GM18868 (cell line): ENCODE measurements around the gene ZCCHC12.

Experiments used
- ATAC-seq: cut with Tn5 transposase; IDR thresholded peaks from one replicate; pipeline ENCODE4 v1.9.1; 2021; ENCODE audit warnings: mild to moderate bottlenecking, moderate library complexity; ENCODE audit not compliant: unreplicated experiment

The ZCCHC12 gene

DNA sequence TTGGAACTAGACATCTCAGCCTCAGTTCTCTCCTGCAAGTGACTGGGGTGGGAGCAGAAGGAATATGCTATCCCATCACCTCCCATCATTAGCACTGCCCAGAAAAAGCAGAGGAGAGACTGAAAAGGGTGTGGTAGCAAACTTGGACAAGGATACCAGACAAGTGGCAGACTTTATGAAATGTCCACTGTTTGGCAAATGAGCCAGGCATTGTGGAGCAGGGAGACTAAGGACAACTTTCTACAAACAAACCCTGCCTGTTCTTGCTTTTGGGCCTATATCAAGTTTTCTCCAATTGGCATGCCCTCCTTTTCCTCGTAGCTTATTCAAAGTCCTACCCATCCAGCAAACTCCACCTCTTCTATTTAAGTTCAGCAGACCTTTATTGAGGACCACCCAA lies 41.6 kb downstream of the ZCCHC12 start:
- no peak for ATAC-seq

DNA sequence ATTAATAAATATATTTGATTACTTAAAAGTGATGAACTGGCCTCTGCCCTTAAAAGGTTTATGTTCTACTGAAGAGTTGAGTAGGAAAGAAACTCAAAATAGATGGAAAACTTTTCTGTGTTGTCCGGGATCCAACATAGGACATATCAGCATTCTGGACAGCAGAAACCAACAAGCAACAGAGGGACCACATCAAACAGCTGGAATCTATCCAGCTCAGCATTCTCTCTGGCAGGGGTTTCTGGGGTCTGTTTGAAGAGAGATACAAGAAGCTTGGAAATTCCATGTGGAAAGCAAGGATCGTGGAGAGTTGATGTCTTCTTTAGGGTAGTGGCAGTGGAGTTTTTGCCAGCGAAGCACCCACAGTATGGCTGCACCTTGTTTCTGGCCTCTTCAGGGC lies 43.6 kb downstream of the ZCCHC12 start:
- no peak for ATAC-seq

DNA sequence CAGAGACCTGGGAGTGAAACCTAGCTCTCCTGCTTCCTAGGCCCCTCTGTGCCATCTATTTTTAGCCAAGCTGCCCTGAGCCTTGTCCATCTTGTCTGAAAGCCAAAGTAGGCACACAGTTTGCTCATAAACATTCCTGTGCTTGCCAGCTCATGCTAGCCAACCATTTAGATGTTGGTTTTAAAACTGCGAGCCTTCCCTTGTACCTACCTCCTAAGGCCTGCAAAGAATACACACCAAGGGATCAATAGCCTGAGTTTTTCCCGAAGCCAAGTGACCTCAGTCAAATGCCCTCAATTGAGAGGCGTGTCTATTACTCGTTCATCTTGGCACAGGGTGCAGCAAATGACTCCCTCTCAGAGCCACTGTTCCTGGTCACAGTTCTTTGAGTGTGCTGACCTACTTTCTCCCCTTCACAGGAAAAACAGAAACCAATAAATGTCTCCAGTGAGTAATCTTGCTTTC lies 48.5 kb downstream of the ZCCHC12 start:
- no peak for ATAC-seq
